NCI-H2227 (cell line): ENCODE results near the gene PDE11A.
A peak's percentile ranks its signal among the peaks of the same experiment; 100 is the strongest.

Experiments used
- DNase-seq: peaks from one replicate; lab custom pipeline; 2025; ENCODE audit not compliant: unreplicated experiment; lab: John Stamatoyannopoulos, UW

The PDE11A gene

DNA sequence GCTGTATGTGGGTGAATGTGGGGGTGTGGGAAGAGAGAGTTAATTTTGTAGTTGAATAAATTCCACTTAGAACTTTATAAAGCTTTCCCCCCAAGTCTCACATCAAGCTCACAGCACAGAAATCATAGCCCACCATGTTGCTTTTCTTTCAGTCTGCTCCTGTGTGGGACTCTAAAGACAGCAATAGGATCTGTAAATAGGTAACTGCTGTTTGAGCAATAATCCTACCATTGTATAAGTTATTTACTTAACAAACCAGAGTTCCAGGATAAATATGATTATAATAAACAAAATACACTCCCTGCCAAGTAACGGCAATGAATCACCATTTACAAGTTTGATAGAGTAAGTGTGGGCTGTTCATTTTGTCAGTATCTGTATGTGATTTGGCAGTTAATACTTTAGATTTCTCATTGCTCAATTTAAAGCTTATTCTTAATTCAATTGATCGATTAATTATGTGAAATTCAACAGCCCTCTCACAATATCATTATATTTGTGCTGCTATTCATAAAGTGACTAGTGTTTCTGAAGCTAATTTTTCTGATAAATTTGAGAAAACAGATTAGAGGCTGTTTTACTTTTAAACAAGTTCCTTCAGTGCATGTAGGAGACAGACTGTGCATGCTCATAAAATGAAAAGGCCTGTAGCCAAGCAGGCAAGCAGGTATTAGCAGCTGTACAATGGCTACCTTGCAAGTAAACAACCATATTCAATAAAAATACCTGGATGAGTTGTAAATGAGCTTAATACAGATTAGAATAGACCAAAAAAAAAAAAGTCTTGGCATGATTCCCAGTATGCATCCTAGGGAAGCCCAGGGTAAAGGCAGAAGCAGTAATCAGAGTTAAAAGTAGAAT lies 142.7 kb downstream of the PDE11A start:
- DNase-seq: no peak

DNA sequence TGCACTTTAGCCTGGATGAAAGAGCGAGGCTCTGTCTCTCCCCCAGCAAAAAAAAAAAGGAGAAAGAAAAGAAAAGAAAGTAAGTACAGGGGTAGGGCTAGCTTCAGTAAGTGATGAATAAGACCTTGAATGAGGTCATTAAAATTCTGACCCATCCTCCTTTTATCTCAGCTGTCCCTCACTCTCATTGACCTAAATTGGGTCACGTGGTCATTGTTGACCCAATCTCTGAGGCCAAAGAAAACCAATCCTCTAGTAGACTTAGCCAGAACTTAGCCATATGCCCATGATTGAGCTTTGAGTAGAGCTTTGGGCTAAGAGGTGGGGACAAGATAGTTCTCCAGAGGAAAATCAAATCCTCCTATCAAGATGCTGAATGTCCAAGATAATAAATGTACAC lies 149.3 kb downstream of the PDE11A start:
- no peak for DNase-seq

DNA sequence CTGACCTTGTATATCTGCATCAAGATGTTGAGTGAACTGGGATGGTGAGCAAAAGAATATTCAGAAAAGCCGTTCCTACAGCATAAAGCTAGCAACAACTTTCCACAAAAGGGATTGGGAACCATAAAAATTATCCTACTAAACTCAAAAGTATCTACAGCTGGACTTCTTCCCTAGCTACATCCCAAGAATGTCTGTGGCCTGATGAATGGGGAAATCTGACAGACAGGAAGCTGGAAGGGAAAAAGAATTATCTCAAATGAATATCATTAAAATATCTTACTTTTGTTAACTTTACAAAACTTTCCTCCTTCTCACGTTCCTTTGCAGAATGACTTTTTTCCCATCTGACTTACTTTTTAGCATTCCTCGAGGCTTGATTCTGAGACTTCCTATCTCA lies 150.9 kb downstream of the PDE11A start:
- DNase-seq: no peak

DNA sequence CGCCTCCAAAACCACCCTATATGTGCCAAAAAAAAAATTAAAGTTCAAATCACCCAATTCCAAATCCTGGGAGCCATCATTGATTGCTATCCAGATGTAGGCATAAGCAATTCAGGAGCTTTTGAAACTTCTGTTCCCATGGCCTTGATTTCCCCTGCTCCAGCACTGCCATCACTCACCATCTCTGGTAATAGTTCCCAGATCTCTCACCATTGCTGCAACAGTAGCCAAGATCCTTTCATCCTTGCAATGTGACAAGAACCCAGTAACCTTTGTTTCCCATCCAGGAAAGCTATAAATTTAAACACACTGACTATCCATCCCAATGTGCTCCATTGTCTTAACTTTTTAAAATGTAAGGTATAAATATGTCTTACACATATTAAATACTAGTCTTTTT lies 155.4 kb downstream of the PDE11A start:
- no peak for DNase-seq

DNA sequence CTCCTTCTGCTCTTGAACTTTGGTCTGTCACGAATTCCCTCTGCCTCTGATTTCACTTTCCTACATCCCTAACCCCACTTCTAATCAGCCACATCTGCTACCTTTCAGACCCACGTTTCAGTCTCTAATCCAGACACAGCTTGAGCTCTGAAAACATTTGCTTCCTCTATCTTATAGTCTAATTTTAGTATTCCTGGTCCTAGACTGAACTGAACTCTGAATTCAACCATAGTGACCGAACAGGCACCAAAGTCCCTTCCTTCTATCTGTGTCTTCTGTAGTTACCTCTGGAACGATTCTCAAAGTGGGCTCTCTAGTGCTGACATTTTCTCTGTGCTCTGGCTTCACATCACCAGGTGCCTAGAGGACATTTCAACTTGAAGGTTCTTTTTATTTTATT lies 156.2 kb downstream of the PDE11A start:
- no peak for DNase-seq

DNA sequence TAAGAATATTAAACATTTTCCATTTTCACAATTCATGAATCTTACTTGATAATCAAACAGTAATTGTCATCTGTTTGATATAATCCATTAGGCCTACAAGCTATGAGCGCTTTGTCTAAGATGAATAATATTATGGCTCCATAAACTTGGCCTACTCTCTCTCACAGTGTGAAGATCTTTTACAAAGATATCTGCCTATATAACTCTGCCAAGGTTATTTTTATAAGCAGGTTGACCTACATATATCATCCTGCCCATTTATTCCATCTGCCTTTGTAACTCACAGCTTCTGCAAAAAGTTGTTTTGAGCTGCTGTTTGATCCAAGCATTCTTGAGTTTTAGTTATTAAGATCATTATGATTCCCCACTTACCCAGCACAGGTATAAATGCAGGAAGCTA lies 158.3 kb downstream of the PDE11A start:
- no peak for DNase-seq

DNA sequence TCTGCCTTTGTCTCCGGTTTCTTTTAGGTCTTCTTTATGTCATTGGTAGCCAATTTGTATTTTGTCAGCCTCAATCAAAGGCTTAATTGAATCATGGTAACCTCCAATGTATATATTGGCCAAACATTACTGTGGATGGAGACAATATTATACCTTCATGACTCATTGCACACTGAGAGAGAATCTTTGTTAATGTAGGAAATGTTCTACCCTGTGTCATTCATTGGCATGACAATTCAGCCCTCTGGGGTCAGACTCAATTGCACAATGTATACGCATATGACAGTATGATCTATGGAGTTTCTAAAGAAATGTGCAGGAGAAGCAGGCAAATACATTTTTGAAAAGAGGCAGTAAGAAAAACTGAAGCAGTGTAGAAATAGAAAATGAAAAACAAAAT lies 162.6 kb downstream of the PDE11A start:
- DNase-seq: no peak

DNA sequence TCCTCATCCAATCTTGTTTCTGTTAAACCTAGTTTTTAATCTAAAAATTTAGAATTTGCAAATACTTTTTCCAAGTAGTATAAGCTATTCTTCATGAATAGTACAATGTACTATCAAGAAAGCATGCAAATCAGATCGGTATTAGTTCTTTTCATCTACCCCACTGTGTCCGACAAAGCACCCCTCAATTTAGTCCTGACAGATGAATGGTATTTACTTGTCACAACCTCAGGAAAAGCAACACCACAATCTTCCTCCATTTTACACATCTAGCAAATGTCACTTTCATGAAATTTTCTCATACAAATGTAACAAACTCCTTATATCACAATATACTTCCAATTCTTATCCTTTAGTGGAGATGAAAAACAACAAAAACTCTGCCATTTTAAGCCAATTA lies 163.8 kb downstream of the PDE11A start:
- no peak for DNase-seq

DNA sequence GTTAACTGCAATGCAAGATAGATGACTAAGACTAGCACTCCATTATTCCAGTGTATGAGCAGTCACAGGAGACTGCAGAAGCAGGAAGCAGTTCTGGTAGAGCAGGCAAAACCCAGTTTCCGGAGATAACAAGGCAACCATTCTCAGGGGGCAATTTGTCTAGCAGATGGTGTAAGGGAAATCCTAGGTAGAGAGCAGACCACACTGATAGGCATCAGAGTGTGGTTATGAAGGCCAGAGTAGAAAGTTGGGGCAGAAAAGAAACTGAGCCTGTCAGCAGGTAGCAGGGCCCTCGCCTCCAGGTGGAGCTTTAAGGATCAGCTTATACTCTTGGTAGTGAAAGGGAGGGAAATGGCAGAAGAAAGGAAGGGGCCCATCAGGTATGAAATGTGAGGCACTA lies 164.4 kb downstream of the PDE11A start:
- DNase-seq: no peak

DNA sequence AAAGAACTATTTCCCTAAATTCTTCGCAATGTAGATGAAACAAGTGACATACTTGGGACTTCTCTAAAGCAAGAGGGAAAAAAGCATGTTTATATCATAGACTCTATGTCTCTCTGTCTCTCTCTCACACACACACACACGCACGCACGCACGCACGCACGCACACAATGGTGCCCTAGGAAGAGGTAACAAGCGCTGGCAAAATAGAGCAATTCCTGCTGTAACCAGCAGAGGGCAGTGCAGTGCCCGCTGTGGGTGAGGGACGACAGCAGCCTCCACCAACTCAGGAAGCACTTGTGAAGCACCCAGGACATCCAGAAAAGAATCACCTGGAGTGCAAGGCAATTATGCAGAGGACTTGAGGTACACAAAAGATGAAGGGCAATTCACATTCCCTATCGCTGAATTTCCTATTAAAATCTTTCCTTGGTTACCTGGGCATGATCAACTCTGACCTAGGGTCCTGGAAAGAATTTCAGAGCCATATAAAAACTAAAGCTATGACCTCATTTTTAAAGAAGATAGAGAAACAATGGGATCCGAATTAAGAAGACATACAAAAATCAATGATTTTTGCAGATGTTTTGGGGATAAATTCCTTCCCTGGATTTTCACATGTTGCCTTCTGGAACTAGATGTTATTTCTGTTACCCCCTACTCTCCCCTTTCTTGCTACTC lies 166.4 kb downstream of the PDE11A start:
- peak; percentile 89 for DNase-seq

DNA sequence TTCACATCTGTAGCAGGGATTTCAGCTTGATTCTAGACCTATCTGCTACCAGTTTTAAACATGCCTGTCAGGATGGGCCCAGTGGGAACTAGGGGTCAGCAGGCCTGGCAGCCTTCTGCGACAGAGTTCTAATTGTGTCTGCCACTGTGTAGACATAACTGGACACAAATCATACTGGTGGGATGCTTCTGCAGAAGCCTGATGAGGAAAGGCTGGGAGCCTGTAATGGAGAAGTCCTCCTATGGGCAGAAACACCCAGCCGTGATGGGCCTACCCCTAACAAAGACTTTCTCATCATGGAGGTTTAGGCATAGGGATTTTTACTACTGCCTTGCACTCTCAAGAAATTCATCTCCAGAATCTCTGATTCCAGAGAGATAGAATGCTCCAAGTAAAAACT lies 166.9 kb downstream of the PDE11A start:
- DNase-seq: no peak

DNA sequence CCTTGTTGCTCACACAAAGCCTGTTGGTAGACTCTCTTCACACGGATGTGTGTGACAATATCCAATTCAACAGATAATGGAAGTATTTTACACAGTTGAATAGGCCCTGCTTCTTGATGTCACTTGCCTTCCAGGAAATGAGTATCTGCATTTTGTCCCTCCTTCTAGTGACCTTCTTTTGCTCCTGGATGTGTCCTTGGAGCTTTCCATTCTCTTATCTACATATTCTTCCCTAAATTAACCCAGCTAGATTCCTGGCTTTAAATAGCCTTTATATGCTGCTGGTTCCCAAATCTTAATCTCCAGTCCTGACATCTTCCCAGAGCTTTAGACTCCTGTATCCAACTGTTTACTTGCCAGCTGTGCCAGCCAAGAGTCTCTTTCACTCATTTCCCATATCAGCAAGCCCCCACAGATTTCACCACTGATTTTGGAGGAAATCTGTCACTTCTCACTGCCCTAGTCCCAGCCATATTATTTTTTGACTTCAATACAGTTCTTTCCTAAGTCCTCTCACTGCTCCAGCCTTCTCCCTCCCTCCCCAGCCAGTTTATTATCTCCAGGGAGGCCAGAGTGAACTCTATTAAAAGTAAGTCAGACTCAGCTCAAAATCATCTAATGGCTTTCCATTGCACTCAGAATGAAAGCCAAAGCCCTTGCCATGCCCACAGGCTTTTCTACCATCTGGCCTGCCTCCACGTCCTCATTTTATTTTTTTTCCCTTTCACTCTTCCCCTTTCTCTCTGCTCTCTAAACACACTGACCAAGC lies 170.0 kb downstream of the PDE11A start:
- no peak for DNase-seq

DNA sequence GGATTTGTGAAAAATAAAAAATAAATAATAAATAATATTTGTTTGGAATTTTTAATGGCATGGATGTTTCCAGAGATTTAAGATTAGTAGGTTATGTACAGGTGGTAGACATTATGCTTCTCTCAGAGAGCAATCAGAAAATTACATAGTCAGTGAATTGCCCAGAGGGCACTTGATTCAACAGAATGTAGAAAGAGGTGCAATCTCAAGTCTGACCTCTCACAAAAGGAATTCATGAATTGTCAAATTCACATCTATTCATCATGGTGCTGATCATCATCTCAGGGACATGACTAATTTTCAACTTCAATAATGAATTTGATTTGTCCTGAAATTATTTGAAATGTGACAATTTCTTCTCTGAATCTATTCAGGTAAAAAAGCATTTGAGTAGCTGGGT lies 172.5 kb downstream of the PDE11A start:
- DNase-seq: no peak

DNA sequence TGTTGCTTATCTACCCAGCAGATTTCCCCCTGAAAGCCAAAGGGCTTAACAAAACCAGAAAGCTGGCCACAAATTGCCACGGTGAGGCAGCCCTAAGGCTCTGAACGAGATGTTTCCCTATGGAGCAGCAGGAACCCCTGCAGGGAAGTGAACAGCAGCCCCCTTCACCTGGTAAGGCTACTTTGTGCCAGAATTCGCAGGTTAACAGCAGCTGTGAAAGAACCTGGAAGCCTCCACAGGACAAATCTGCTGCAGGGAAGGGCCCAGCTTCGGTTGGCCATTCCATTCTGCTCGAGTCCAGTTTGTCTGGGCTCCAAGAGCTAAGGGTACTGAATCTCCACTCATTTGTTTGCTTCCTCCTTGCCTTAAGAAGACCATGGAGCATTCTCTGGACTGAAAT lies 175.3 kb downstream of the PDE11A start:
- no peak for DNase-seq

DNA sequence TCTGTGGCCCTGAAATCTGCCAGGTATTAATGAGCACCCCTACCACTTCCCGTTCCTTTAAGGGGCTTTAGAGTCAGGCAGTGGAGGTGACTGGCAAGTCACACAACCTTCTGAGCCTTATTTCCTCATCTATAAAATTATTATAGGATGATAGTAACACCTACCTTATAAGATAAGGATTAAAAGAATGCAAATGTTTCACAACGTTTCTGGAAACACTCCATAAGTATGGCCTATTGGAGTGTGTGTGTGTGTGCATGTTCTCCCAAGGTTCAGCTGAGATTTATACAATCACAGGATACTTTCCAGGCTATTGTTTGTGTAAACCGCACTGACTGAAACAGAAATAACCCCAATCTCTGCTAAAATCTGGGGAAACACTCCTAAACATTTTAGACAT lies 176.0 kb downstream of the PDE11A start:
- no peak for DNase-seq

DNA sequence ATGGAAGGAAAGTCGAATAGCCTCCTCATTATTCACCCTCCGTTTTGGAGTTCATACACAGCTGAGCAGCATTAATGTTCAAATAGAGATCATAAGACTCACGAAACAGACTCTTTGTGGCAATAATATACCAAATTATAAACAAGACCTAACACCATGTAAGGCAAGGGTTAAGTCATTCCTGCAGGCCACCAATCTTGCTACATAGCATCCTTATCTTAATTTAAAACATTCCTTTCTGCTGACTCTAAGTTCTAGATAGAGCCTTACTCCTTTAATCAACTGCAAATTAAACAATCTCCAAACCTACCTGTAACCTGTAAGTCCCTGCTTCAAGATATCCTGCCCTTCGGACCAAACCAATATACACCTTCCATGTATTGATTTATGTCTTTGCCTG lies 178.0 kb downstream of the PDE11A start:
- DNase-seq: no peak

DNA sequence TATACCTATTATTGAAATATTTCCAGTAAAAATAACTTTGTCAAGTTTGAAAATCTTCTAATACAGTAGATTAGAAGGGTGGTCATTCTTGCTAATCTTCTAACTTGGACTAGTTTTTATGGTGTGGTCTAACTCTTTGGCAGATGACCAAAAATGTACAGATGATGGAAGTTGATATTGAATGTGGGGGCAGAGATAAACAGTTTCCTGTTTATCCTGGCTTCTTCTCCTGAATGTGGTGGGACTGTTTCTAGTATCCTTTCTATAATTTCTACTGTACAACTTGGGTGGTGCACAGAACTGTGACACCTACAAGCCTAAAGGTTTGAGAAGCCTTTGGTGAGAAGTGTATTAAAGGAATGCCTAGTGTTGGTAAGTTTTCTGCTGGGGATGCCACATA lies 178.7 kb downstream of the PDE11A start:
- no peak for DNase-seq

DNA sequence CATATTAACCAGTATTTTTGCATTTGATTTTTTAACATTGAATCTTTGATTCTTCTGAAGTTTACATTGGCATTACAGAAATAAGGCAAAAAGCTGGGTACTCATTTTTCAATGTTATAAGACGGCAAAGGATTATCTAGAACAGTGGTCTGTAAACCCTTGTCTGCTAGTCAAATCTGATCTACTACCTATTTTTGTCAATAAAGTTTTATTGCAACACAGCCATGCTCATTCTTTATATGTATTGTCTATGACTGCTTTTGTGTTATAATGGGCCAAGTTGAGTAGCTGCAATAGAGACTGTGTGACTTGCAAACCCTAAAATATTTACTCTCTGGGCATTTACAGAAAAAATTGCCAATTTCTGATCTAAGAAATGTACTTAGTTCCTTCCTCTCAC lies 181.0 kb downstream of the PDE11A start:
- DNase-seq: no peak

DNA sequence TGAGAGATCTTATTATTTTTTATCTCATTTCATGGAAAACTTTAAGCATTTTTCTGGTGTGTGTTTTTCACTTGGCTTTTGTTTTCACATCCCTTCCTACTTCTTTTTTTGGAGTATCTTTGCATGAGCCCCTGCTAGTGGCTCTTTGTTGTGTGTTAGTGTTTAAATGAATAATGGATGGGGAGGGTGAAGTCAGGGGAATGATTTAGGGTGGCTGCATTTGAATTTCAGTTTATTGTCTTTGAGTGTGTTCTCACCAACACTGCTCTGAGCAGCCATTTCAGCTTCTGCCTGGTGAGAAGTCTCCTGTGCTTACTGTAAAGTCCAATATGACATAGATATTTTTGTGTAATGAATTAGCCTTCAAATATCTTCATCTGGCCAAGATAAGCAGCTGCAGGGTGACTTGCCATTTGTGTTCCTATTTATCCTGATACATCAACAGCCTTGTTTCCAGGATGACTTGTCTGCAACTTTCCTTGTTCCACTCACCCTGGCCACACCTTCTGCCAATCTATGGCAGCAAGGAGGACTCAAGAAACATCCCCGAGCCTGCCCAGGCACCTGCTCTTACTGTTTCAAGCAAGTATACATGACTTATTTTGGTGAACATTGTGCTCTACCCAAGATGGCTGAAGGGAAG lies 182.6 kb downstream of the PDE11A start:
- no peak for DNase-seq

DNA sequence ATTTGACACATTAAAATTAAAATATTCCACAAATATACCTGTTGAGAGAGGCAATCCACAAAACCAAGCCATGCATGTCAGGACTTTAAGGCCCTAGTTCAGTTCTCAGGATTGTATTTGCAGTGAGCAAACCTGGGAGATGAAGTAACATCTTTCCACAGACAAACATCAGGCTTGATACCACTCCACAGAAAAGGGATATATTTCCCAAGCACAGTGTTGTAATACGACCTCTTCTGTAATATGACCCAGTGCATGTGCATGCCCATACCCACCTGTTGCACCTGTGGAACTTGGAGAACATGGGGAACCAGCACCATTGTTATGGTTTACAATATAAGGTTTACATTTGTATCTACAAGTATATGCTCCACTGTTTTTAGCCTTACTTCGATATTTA lies 184.0 kb downstream of the PDE11A start:
- no peak for DNase-seq

DNA sequence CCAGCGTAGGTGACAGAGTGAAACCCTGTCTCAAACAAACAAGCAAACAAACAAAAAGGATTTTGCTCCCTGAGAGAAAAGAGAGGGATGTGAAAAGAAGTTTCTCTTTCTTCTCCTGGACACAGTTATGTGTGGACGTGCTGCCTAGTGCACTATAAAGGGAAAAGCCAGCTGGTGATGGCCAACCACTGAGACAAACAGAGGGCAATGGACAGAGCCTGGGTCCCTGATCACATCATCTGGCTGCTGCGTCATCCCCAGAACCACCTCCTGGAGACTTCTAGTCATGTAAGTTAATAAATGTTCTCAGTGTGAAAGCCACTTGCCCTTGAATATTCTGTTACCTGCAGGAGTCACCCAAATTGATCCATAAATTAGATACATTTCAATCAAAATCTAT lies 184.9 kb downstream of the PDE11A start:
- no peak for DNase-seq
